IPS-20b (cell line): ENCODE measurements around the gene HBG1.
"Not testable (repeated sequence)": the region's sequence is repeated elsewhere in the genome, so short reads cannot be mapped to it uniquely, and the experiment has no call there.

Experiments
- H3K27ac ChIP-seq: one replicate; pipeline ENCODE4 v1.5.1; 2013; ENCODE audit warnings: low read length
- H3K27me3 ChIP-seq: 2 replicates; pipeline ENCODE4 v1.6.1; 2013; ENCODE audit warnings: mild to moderate bottlenecking, low read length, inconsistent platforms; ENCODE audit not compliant: insufficient read depth
- H3K36me3 ChIP-seq: 2 replicates; pipeline ENCODE4 v1.6.1; 2013; ENCODE audit warnings: low read depth, mild to moderate bottlenecking, inconsistent platforms, low read length, moderate library complexity; ENCODE audit not compliant: insufficient read depth
- H3K4me1 ChIP-seq: 2 replicates; pipeline ENCODE4 v1.6.1; 2013; ENCODE audit warnings: mild to moderate bottlenecking, control low read depth, inconsistent platforms, low read length, moderate library complexity; ENCODE audit not compliant: insufficient read depth
- H3K4me3 ChIP-seq: 2 replicates; pipeline ENCODE4 v1.5.1; 2013; ENCODE audit warnings: mild to moderate bottlenecking, low read length, inconsistent platforms
- H3K9ac ChIP-seq: 2 replicates; pipeline ENCODE4 v1.6.1; 2013; ENCODE audit warnings: low read depth, mild to moderate bottlenecking, inconsistent platforms, low read length, moderate library complexity
- H3K9me3 ChIP-seq: 2 replicates; pipeline ENCODE4 v1.6.1; 2013; ENCODE audit warnings: mild to moderate bottlenecking, low read depth, low read length, inconsistent platforms; ENCODE audit not compliant: insufficient read depth

Gene HBG1

DNA sequence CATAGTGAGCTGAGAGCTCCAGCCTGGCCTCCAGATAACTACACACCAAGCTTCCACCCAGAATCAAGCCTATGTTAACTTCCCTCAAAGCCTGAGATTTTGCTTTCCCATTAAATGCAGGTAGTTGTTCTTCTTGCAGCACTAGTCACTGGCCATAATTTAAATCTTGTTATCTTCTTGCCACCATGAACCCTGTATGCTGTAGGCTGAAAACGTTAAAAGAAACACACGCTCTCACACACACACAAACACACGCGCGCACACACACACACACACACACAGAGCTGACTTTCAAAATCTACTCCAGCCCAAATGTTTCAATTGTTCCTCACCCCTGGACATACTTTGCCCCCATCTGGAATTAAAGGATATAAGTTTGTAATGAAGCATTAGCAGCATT lies 3.8 kb upstream of the HBG1 start:
- not testable (repeated sequence) for H3K36me3 ChIP-seq, H3K4me3 ChIP-seq, H3K27ac ChIP-seq, H3K9ac ChIP-seq, H3K27me3 ChIP-seq, H3K9me3 ChIP-seq
- peaks cover 14% of the 10 kb centered on the region for H3K4me1 ChIP-seq

DNA sequence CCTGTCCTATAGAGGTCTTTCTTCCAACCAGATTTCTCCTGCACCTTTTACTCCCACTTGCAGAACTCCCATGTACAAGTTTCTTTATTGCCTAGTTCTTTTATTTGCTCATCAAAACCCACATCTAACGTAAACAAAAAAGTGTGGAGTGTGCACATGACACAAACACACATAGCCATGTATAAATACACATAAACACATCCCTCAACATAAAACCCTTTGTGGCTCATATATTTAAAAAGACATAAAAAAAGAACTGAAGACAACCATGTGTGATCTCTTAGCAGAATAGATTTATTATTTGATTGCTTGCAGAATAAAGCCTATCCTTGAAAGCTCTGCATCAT lies 3.2 kb upstream of the HBG1 start:
- Histone ChIP-seq H3K9me3 (no peaks in the 10 kb centered on the region), H3K36me3 (no peaks in the 10 kb centered on the region), H3K27ac (no peak overlapping the region), H3K9ac (no peak overlapping the region), H3K27me3 (no peaks in the 10 kb centered on the region; the same call in 1 of the 2 replicates), H3K4me3 (no peak overlapping the region), H3K4me1 (peaks cover 10% of the 10 kb centered on the region)

DNA sequence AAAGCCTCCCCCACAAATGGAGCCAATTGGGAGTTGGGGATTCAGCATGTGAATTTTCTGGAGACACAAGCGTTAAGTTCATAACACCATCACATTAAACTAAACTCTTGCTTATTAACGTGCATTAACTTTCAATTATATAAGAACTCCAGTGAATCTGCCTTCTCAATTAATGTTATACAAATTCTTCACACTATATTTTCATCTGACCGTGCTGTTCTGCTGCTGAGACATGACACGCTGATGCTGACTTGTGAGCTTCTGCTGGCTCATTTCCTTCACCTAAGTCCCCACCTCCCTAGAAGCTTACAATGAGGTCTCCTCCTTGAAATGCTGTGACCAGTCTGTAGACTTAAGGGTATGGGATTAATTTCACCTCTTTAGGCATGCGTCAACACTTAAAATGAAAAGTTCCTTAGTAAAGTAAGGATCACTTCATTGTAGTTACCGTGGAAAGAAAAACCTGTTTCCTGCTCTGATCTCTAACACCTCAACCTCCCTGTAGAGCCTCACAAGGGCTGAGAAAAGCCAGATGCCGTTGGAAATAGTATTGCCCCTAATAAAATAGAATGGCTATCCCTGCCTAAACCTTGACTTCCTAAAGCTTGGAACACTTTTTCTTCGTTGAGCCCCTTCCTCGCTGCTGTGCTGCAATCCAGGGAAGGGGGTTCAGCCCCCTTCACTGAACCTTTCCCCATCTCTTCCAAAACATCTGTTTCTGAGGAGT lies 2.7 kb upstream of the HBG1 start:
- Histone ChIP-seq H3K4me3 (no peak overlapping the region), H3K36me3 (no peaks in the 10 kb centered on the region), H3K27me3 (no peaks in the 10 kb centered on the region; the same call in 1 of the 2 replicates), H3K9ac (no peak overlapping the region), H3K9me3 (no peaks in the 10 kb centered on the region), H3K27ac (no peak overlapping the region), H3K4me1 (peaks cover 5% of the 10 kb centered on the region)

DNA sequence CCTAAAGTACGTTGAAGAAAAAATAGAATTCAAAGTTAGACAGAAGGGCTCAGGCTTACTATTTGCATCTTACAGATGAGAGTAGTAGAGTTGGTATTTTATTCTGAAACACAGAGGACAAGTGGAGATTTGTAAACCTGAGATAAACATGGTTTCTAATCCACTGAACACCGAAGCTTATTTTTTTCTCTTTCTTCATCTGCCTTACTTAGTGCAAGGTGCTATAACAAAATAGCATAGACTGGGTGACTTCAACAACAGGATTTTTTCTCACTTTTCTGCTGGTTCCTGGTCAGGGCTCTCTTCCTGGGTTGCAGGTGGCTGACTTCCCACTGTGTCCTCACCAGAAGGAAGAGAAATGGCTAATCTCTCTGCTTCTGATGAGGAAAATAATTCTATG lies 2.1 kb upstream of the HBG1 start:
- H3K9me3 ChIP-seq, result no peaks in the 10 kb centered on the region
- no peaks in the 10 kb centered on the region for H3K36me3 ChIP-seq
- H3K27ac ChIP-seq, result no peak overlapping the region
- H3K9ac ChIP-seq, result no peak overlapping the region
- H3K27me3 ChIP-seq, result no peaks in the 10 kb centered on the region; the same call in 1 of the 2 replicates
- no peak overlapping the region for H3K4me3 ChIP-seq
- H3K4me1 ChIP-seq, result peaks cover under 1% of the 10 kb centered on the region

DNA sequence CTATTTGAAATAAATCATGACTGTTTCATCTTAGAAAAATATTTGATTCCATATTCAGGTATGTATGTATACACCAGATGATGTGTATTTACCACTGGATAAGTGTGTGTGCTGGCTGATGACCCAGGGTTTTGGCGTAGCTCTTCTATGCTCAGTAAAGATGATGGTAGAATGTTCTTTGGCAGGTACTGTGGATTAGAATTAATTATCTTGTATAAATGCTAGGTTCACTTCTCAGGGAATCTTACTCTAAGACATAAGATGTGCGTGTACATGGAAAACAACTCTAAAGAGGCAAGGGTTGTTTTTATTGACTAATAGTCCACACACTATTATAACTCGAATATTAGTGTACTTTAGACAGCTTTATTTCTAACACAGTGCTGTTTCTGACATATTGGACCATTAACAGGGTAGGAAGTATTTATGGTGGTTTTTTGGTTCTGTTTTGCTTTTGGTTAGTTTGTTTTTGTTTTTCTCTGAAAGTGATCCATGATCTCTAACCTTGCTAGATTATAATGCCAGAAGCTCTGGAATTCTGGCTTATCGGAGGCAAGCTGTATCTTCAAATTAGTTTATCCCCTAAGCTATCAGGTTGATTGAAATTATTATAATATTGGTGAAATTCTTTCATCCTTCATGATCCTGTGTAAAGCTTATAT lies 1.0 kb upstream of the HBG1 start:
- Histone ChIP-seq H3K36me3 (no peaks in the 10 kb centered on the region), H3K9ac (no peak overlapping the region), H3K27me3 (no peaks in the 10 kb centered on the region), H3K27ac (no peak overlapping the region), H3K9me3 (no peaks in the 10 kb centered on the region), H3K4me1 (no peaks in the 10 kb centered on the region), H3K4me3 (no peak overlapping the region)

DNA sequence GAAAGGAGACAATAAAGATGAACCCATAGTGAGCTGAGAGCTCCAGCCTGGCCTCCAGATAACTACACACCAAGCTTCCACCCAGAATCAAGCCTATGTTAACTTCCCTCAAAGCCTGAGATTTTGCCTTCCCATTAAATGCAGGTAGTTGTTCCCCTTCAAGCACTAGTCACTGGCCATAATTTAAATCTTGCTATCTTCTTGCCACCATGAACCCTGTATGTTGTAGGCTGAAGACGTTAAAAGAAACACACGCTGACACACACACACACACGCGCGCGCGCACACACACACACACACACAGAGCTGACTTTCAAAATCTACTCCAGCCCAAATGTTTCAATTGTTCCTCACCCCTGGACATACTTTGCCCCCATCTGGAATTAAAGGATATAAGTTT lies 1.2 kb downstream of the HBG1 start:
- not testable (repeated sequence) for H3K9me3 ChIP-seq, H3K4me3 ChIP-seq, H3K27ac ChIP-seq, H3K27me3 ChIP-seq, H3K4me1 ChIP-seq, H3K36me3 ChIP-seq, H3K9ac ChIP-seq

DNA sequence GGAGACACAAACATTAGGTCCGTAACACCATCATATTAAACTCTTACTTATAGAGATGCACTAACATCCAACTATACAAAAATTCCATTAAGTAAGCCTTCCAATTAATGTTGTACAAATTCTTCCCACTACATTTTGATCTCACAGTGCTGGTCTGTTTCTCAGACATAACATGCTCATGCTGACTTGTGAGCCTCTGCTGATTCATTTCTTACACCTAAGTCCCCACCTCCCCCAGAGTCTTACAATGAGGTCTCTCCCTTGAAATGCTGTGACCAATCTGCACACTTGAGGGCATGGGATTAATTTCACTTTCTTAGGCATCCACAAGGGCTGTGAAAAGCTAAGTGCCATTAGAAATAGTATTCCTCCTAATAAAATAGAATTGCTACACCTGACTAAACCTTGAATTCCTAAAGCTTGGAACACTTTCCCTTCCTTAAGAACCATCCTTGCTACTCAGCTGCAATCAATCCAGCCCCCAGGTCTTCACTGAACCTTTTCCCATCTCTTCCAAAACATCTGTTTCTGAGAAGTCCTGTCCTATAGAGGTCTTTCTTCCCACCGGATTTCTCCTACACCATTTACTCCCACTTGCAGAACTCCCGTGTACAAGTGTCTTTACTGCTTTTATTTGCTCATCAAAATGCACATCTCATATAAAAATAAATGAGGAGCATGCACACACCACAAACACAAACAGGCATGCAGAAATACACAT lies 2.0 kb downstream of the HBG1 start:
- no peaks in the 10 kb centered on the region for H3K27me3 ChIP-seq
- no peak overlapping the region for H3K9ac ChIP-seq
- no peak overlapping the region for H3K4me3 ChIP-seq
- H3K27ac ChIP-seq, result no peak overlapping the region
- no peaks in the 10 kb centered on the region for H3K36me3 ChIP-seq
- H3K4me1 ChIP-seq, result no peaks in the 10 kb centered on the region
- no peaks in the 10 kb centered on the region for H3K9me3 ChIP-seq

DNA sequence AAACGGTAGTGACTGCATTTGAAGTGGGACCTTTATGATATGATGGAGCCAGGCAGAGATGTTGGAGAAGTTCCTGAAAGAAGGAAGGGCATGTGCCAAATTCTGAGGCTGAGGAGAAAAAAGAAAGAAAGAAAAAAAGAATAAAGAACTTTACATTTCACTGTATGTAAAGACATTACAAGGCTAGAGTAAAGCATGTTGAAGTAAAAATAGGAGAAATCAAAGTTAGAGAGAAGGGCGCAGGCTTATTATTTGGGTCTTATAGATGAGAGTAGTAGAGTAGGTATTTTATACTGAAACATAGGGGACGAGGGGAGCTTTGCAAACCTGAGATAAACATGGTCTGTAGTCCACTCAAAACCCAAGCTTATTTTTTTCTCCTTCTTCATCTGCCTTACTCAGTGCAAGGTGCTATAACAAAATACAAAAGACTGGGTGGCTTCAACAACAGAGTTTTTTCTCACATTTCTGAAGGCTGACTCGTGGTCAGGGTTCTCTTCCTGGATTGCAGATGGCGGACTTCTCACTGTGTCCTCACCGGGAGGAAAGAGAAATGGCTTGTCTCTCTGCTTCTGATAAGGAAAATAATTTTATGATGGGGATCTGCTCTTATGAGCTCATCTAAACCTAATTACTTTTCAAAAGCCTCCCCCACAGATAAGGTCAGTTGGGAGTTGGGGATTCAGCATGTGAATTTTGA lies 2.7 kb downstream of the HBG1 start:
- H3K4me1 ChIP-seq, result no peaks in the 10 kb centered on the region
- no peaks in the 10 kb centered on the region for H3K27me3 ChIP-seq
- no peaks in the 10 kb centered on the region for H3K36me3 ChIP-seq
- no peak overlapping the region for H3K4me3 ChIP-seq
- no peaks in the 10 kb centered on the region for H3K9me3 ChIP-seq
- H3K27ac ChIP-seq, result no peak overlapping the region
- no peak overlapping the region for H3K9ac ChIP-seq

DNA sequence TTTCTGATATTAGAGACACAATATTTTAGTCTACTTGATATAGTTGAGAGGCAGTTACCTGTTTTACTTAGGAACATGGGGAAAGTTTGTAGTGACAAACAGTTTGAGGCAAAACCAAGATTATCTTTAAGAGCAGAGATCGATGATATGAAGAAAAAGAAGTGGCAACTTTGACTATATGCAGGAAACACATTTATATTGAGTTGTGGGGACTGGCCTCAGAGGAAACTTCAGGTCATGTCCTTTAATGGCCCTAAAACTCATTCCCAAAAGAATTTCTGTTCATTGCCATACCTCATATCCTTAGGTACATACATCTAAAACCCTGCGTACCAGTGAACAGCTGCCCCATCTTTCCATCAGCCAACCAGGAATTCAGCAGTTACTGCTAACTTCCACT lies 4.5 kb downstream of the HBG1 start:
- no peaks in the 10 kb centered on the region for H3K9me3 ChIP-seq
- no peaks in the 10 kb centered on the region for H3K27me3 ChIP-seq
- no peaks in the 10 kb centered on the region for H3K4me1 ChIP-seq
- no peak overlapping the region for H3K9ac ChIP-seq
- no peak overlapping the region for H3K27ac ChIP-seq
- no peak overlapping the region for H3K4me3 ChIP-seq
- H3K36me3 ChIP-seq, result no peaks in the 10 kb centered on the region

DNA sequence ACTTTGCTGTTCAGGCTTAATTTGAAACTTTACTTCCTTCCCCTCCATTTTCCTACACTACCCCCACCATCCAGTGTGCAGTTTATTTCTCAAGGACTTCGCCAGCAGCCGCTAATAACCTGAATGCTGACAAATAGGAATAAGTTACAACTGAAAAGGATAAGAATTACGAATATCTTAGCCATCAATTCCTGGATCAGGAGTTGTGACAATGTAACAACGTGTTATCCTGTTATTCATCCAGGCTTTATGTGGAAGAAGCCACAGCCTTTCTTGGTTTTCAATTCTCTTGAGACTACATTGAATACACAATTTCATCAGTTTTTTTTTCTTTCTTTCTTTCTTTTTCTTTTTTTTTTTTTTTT lies 5.9 kb downstream of the HBG1 start:
- Histone ChIP-seq H3K9me3 (no peaks in the 10 kb centered on the region), H3K4me1 (no peaks in the 10 kb centered on the region), H3K27me3 (no peaks in the 10 kb centered on the region), H3K27ac (no peak overlapping the region), H3K9ac (no peak overlapping the region), H3K36me3 (no peaks in the 10 kb centered on the region), H3K4me3 (no peak overlapping the region)

DNA sequence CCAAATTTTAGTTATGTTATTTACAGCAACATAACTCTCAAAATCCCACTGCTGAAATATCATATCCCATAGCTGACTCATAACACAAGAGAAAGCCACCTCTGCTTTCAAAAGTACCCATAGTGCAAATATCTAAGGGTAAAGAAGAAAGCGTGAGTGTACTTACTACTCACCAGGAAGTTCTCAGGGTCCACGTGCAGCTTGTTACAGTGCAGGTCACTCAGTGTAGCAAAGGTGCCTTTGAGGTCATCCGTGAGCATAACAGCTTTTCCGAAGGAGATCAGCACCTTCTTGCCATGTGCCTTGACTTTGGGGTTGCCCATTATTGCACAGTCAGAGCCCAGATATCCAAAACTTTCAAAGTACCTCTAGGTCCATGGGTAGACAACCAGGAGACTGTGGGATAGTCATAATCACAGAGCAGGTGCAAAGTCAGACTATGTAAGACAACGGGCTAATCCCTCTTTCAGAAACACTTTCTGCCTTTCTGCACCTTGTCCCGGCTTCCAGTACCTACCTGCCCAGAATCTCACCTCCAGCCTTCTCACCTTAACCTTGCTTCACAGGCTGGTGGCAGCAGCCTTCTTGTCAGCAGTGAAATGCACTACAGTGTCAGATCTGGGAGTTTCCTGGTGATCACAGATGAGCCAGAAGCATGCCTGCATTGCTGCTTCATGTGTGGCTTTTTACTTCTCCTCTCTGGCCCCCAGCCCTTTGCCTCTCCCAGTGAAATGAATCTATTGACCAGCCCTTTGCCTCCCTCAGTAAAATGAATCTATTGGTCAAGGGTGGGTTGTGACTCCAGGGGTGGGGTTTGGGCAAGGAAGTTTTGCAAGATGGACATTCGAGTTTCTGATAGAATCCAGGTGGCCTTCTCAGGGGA lies 6.5 kb downstream of the HBG1 start:
- no peaks in the 10 kb centered on the region for H3K27me3 ChIP-seq
- no peak overlapping the region for H3K9ac ChIP-seq
- H3K9me3 ChIP-seq, result no peaks in the 10 kb centered on the region
- no peak overlapping the region for H3K27ac ChIP-seq
- no peak overlapping the region for H3K4me3 ChIP-seq
- H3K36me3 ChIP-seq, result no peaks in the 10 kb centered on the region
- no peaks in the 10 kb centered on the region for H3K4me1 ChIP-seq
